ENCODE data around the gene GPAT3. TPM values are rescaled to one million over a fixed set of nuclear protein-coding genes. Genes with fewer than 3 reads are reported as not detected.

Gene GPAT3
- total and polyA plus RNA-seq, 2 experiments from 2014 or later: 1.2 to 2.0 TPM

GRCh38 chr4:83585982-83586508 lies 50.1 kb downstream of the GPAT3 start (continued):
- TF ChIP-seq, protein P1, sequence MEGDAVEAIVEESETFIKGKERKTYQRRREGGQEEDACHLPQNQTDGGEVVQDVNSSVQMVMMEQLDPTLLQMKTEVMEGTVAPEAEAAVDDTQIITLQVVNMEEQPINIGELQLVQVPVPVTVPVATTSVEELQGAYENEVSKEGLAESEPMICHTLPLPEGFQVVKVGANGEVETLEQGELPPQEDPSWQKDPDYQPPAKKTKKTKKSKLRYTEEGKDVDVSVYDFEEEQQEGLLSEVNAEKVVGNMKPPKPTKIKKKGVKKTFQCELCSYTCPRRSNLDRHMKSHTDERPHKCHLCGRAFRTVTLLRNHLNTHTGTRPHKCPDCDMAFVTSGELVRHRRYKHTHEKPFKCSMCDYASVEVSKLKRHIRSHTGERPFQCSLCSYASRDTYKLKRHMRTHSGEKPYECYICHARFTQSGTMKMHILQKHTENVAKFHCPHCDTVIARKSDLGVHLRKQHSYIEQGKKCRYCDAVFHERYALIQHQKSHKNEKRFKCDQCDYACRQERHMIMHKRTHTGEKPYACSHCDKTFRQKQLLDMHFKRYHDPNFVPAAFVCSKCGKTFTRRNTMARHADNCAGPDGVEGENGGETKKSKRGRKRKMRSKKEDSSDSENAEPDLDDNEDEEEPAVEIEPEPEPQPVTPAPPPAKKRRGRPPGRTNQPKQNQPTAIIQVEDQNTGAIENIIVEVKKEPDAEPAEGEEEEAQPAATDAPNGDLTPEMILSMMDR (conservative IDR thresholded peaks at IDR 0.05; ENCODE audit: low read depth in 2 of 2): no peak
- TF ChIP-seq ZNF331 (CRISPR knock-in tag; IDR thresholded peaks at IDR 0.05; ENCODE audit: low read depth): no peak
- no peak for TF ChIP-seq CREB1 (CRISPR knock-in tag; IDR thresholded peaks at IDR 0.05; ENCODE audit: low read depth)
- no peak for TF ChIP-seq EZH2 (IDR thresholded peaks at IDR 0.05; ENCODE audit: low read depth, unreplicated experiment)
- TF ChIP-seq NANOG (IDR thresholded peaks at IDR 0.05; ENCODE audit: borderline replicate concordance): no peak
- TF ChIP-seq POLR2AphosphoS5 (IDR thresholded peaks at IDR 0.05; ENCODE audit: low read depth): no peak

DNA sequence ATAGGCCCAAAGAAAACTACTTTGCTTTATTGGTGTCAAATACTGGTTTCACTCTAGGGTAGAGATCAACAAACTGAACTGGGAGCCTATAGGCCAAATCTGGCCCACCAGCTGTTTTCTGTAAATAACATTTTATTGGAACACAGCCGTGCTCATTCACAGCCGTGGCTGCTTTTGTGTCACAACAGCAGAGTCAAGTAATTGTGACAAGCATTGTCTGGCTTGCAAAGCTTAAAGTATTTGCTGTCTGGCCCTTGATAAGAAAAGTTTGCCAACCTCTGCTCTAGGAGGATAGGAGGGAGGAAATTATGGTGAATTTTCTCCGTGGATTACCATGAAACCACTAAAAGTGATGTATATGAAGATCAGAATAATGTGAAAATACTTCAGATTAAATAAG lies 53.4 kb downstream of the GPAT3 start:
- Mint-ChIP-seq H3K9me3 (no peaks in the 10 kb centered on the region; the same call in 2 of the 3 replicates), H3K4me3 (no peak overlapping the region), H3K27me3 (ENCODE audit: insufficient read depth, low read depth, poor library complexity) (no peaks in the 10 kb centered on the region), H3K4me1 (peaks cover 3% of the 10 kb centered on the region; the same call in 1 of the 3 replicates), H3K36me3 (ENCODE audit: low read depth) (no peaks in the 10 kb centered on the region), H3K27ac (no peak overlapping the region)
- no peak overlapping the region for H3K4me3 ChIP-seq
- no peak overlapping the region for H3K27ac ChIP-seq (ENCODE audit: low read depth)
- 0 out of 2 replicates have a peak, but pooled peaks cover 4% of the 10 kb centered on the region for H3K4me1 ChIP-seq (ENCODE audit: insufficient read depth)
- 0 out of 2 replicates have a peak overlapping the region, but pooled peaks have one; percentile 16 for H2AFZ ChIP-seq
- no peaks in the 10 kb centered on the region for H3F3A ChIP-seq (replicated peaks; ENCODE audit: low read depth)
- DNase-seq (ENCODE audit: low spot score): no peak
- no peak for ATAC-seq
- H3K9me2 ChIP-seq (ENCODE audit: insufficient read depth): no peaks in the 10 kb centered on the region
- H3K36me3 ChIP-seq (ENCODE audit: insufficient read depth): no peaks in the 10 kb centered on the region
- no peak overlapping the region for H3K4me2 ChIP-seq
- no peaks in the 10 kb centered on the region for H3K79me2 ChIP-seq (replicated peaks; ENCODE audit: insufficient read depth)
- H4K20me1 ChIP-seq (replicated peaks; ENCODE audit: insufficient read depth): no peaks in the 10 kb centered on the region; the same call in 1 of the 2 replicates
- H3K27me3 ChIP-seq (ENCODE audit: insufficient read depth): no peaks in the 10 kb centered on the region
- TF ChIP-seq, protein P1 (conservative IDR thresholded peaks at IDR 0.05; ENCODE audit: low read depth in 2 of 2): no peak
- TF ChIP-seq ZNF114 (CRISPR knock-in tag; IDR thresholded peaks at IDR 0.05) (no peak), CREB1 (CRISPR knock-in tag; IDR thresholded peaks at IDR 0.05; ENCODE audit: low read depth) (no peak), REST (IDR thresholded peaks at IDR 0.05; ENCODE audit: unreplicated experiment) (no peak), STAT1 (IDR thresholded peaks at IDR 0.05; ENCODE audit: unreplicated experiment) (no peak), EZH2 (IDR thresholded peaks at IDR 0.05; ENCODE audit: low read depth, unreplicated experiment) (no peak), JUNB (IDR thresholded peaks at IDR 0.05; ENCODE audit: unreplicated experiment) (no peak), POLR2AphosphoS5 (IDR thresholded peaks at IDR 0.05; ENCODE audit: low read depth) (no peak), EZH2phosphoT487 (IDR thresholded peaks at IDR 0.05; ENCODE audit: unreplicated experiment) (no peak), NANOG (IDR thresholded peaks at IDR 0.05; ENCODE audit: borderline replicate concordance) (no peak), ETS1 (IDR thresholded peaks at IDR 0.05) (no peak), ZNF331 (CRISPR knock-in tag; IDR thresholded peaks at IDR 0.05; ENCODE audit: low read depth) (no peak)

Data from GM23338 (cell line).